HepG2 (cell line): Measurements from ENCODE around the gene MYO5A. TPM values are rescaled to one million over a fixed set of nuclear protein-coding genes. Genes with fewer than 3 reads are reported as not detected.

Experiments
- CENPX ChIP-seq: sonication (generic); formaldehyde crosslinking; IDR thresholded peaks from 2 replicates; pipeline ENCODE4 v1.9.0; 2021; ENCODE audit warnings: mild to moderate bottlenecking, missing genetic modification reagents, moderate library complexity
- FOSL2 ChIP-seq: sonication (generic); formaldehyde crosslinking; IDR thresholded peaks from 2 replicates; pipeline ENCODE4 v1.4.0; 2020; ENCODE audit warnings: missing genetic modification reagents
- FOXJ3 ChIP-seq: sonication (generic); formaldehyde crosslinking; IDR thresholded peaks from 2 replicates; pipeline ENCODE4 v1.4.0; 2020; ENCODE audit warnings: missing genetic modification reagents, mild to moderate bottlenecking, borderline replicate concordance
- JUN ChIP-seq: sonication (generic); formaldehyde crosslinking; IDR thresholded peaks from 2 replicates; pipeline ENCODE4 v1.4.0; 2020; ENCODE audit warnings: mild to moderate bottlenecking, missing genetic modification reagents
- KLF15 ChIP-seq: sonication (generic); formaldehyde crosslinking; IDR thresholded peaks from 2 replicates; pipeline ENCODE4 v1.8.1; 2023; ENCODE audit warnings: borderline replicate concordance, mild to moderate bottlenecking, inconsistent platforms, missing genetic modification reagents, mixed read lengths
- KMT2A ChIP-seq: sonication (generic); formaldehyde crosslinking; IDR thresholded peaks from 2 replicates; pipeline ENCODE4 v1.4.0; 2020; ENCODE audit warnings: missing genetic modification reagents
- MLLT10 ChIP-seq: sonication (generic); formaldehyde crosslinking; IDR thresholded peaks from 2 replicates; pipeline ENCODE4 v1.4.0; 2020; ENCODE audit warnings: missing genetic modification reagents
- NFKBIZ ChIP-seq: IDR thresholded peaks from 2 replicates; pipeline ENCODE4 v1.6.1; 2018; ENCODE audit warnings: missing genetic modification reagents, missing compliant biosample characterization
- SAFB2 ChIP-seq: sonication (generic); formaldehyde crosslinking; IDR thresholded peaks from 2 replicates; pipeline ENCODE4 v1.5.1; 2020; ENCODE audit warnings: missing genetic modification reagents, low read depth, mild to moderate bottlenecking, borderline replicate concordance
- SMAD9 ChIP-seq: sonication (generic); formaldehyde crosslinking; IDR thresholded peaks from 2 replicates; pipeline ENCODE4 v1.5.1; 2020; ENCODE audit warnings: mild to moderate bottlenecking, missing genetic modification reagents
- SNAPC2 ChIP-seq: sonication (generic); formaldehyde crosslinking; IDR thresholded peaks from 2 replicates; pipeline ENCODE4 v1.8.1; 2022; ENCODE audit warnings: mild to moderate bottlenecking, missing genetic modification reagents
- STAG1 ChIP-seq: sonication (generic); formaldehyde crosslinking; IDR thresholded peaks from 2 replicates; pipeline ENCODE4 v1.4.0; 2020; ENCODE audit warnings: missing genetic modification reagents
- TCF7 ChIP-seq: sonication (generic); IDR thresholded peaks from 2 replicates; pipeline ENCODE4 v1.6.1; 2016; ENCODE audit warnings: antibody characterized with exemption, low read depth
- ZBTB42 ChIP-seq: sonication (generic); formaldehyde crosslinking; IDR thresholded peaks from 2 replicates; pipeline ENCODE4 v1.5.0; 2020; ENCODE audit warnings: mild to moderate bottlenecking, missing genetic modification reagents
- ZNF432 ChIP-seq: sonication (generic); formaldehyde crosslinking; IDR thresholded peaks from 2 replicates; pipeline ENCODE4 v1.5.0; 2020; ENCODE audit warnings: missing genetic modification reagents, mild to moderate bottlenecking, borderline replicate concordance
- ZNF670 ChIP-seq: sonication (generic); formaldehyde crosslinking; IDR thresholded peaks from 2 replicates; pipeline ENCODE4 v1.8.0; 2022; ENCODE audit warnings: mild to moderate bottlenecking, missing genetic modification reagents, borderline replicate concordance
- polyA plus RNA-seq, 8 experiments: library from polyadenylated mRNA; depleted of rRNA in 3 of 8; stranded (reverse) in 7 of 8; unstranded in 1 of 8; fragments of >200 nt; fragmentation: Illumina TruSeq in 4 of 8; extraction: Trizol in 4 of 8; gene quantifications; 2 replicates each; pipeline versions ENCODE4 v1.2.1 to v1.2.3, GENCODE V29; 2011 to 2016; ENCODE audit warnings: low read depth in 4 of 8, missing spikeins in 1 of 8, mixed read lengths in 1 of 8; ENCODE audit not compliant: insufficient read depth in 1 of 8
- total RNA-seq, 5 experiments: library from RNA; depleted of rRNA; stranded (reverse); fragments of >200 nt; fragmentation: Illumina TruSeq; extraction: Trizol; gene quantifications; 2 replicates each; pipeline ENCODE4 v1.2.3, GENCODE V29; 2016; ENCODE audit warnings: low read depth in 1 of 5
- TF ChIP-seq, protein P1 (sequence below): sonication (generic); formaldehyde crosslinking; conservative IDR thresholded peaks from 2 replicates; pipeline ENCODE4 v1.4.0; 2020; ENCODE audit warnings: missing genetic modification reagents
- TF ChIP-seq, protein P2 (sequence below): sonication (generic); formaldehyde crosslinking; IDR thresholded peaks from 2 replicates; pipeline ENCODE4 v1.4.0; 2020; ENCODE audit warnings: missing genetic modification reagents
- TF ChIP-seq, protein P3 (sequence below): sonication (generic); formaldehyde crosslinking; IDR thresholded peaks from 2 replicates; pipeline ENCODE4 v1.4.0; 2020; ENCODE audit warnings: missing genetic modification reagents
- TF ChIP-seq, protein P4 (sequence below): sonication (generic); formaldehyde crosslinking; IDR thresholded peaks from 2 replicates; pipeline ENCODE4 v1.4.0; 2020; ENCODE audit warnings: missing genetic modification reagents
- TF ChIP-seq, protein P5 (sequence below): sonication (generic); formaldehyde crosslinking; IDR thresholded peaks from 2 replicates; pipeline ENCODE4 v1.4.0; 2020; ENCODE audit warnings: mild to moderate bottlenecking, missing genetic modification reagents
- TF ChIP-seq, protein P6 (sequence below): IDR thresholded peaks from 2 replicates; pipeline ENCODE4 v1.6.1; 2016; ENCODE audit warnings: mild to moderate bottlenecking, missing biosample characterization, missing genetic modification reagents

Gene MYO5A
- total and polyA plus RNA-seq, 2 of the 13 experiments (the other 11 are each of a cell fraction or from before 2014, with no cell fraction given) = 2.8 to 4.8 TPM

DNA sequence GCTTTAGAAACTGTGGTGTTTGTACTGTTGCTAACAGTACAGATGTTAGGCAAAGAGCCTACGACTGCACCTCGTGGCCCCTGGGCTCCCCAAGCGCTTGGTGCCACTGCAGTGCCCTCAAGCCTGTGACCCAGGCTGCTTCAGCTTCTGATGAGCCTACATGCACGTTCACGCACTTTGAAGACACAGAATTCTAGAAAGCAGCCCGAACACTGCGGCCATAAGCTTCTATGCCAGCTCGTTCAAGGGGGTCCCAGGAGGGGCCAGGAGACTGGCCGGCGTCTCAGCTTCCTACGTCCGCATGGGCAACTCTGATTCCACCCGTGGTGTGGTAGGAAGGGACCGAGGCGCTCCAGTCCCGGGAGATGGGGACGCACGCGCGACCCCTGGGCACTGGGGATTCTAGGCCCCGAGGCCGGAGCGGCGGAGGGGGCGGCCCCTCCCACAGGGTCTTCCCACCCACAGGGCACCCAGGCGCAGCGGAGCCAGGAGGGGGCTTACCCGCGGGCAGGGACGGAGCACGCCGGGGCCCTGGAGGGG is 233.7 kb downstream of the MYO5A start (continued):
- TF ChIP-seq CENPX (CRISPR knock-in tag) (no peak), TCF7 (no peak), SMAD9 (no peak), FOXJ3 (no peak), STAG1 (CRISPR knock-in tag) (no peak), MLLT10 (CRISPR knock-in tag) (no peak), ZNF670 (CRISPR knock-in tag) (no peak), JUN (CRISPR knock-in tag) (no peak), NFKBIZ (CRISPR knock-in tag) (no peak), KMT2A (CRISPR knock-in tag) (no peak), FOSL2 (CRISPR knock-in tag) (no peak), KLF15 (CRISPR knock-in tag) (no peak), ZNF432 (CRISPR knock-in tag) (no peak), ZBTB42 (CRISPR knock-in tag) (no peak), SNAPC2 (CRISPR knock-in tag) (no peak), SAFB2 (CRISPR knock-in tag) (no peak)
- TF ChIP-seq, protein P1, sequence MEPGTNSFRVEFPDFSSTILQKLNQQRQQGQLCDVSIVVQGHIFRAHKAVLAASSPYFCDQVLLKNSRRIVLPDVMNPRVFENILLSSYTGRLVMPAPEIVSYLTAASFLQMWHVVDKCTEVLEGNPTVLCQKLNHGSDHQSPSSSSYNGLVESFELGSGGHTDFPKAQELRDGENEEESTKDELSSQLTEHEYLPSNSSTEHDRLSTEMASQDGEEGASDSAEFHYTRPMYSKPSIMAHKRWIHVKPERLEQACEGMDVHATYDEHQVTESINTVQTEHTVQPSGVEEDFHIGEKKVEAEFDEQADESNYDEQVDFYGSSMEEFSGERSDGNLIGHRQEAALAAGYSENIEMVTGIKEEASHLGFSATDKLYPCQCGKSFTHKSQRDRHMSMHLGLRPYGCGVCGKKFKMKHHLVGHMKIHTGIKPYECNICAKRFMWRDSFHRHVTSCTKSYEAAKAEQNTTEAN (CRISPR knock-in tag) = no peak
- TF ChIP-seq, protein P2, sequence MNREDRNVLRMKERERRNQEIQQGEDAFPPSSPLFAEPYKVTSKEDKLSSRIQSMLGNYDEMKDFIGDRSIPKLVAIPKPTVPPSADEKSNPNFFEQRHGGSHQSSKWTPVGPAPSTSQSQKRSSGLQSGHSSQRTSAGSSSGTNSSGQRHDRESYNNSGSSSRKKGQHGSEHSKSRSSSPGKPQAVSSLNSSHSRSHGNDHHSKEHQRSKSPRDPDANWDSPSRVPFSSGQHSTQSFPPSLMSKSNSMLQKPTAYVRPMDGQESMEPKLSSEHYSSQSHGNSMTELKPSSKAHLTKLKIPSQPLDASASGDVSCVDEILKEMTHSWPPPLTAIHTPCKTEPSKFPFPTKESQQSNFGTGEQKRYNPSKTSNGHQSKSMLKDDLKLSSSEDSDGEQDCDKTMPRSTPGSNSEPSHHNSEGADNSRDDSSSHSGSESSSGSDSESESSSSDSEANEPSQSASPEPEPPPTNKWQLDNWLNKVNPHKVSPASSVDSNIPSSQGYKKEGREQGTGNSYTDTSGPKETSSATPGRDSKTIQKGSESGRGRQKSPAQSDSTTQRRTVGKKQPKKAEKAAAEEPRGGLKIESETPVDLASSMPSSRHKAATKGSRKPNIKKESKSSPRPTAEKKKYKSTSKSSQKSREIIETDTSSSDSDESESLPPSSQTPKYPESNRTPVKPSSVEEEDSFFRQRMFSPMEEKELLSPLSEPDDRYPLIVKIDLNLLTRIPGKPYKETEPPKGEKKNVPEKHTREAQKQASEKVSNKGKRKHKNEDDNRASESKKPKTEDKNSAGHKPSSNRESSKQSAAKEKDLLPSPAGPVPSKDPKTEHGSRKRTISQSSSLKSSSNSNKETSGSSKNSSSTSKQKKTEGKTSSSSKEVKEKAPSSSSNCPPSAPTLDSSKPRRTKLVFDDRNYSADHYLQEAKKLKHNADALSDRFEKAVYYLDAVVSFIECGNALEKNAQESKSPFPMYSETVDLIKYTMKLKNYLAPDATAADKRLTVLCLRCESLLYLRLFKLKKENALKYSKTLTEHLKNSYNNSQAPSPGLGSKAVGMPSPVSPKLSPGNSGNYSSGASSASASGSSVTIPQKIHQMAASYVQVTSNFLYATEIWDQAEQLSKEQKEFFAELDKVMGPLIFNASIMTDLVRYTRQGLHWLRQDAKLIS (CRISPR knock-in tag) = no peak
- TF ChIP-seq, protein P3, sequence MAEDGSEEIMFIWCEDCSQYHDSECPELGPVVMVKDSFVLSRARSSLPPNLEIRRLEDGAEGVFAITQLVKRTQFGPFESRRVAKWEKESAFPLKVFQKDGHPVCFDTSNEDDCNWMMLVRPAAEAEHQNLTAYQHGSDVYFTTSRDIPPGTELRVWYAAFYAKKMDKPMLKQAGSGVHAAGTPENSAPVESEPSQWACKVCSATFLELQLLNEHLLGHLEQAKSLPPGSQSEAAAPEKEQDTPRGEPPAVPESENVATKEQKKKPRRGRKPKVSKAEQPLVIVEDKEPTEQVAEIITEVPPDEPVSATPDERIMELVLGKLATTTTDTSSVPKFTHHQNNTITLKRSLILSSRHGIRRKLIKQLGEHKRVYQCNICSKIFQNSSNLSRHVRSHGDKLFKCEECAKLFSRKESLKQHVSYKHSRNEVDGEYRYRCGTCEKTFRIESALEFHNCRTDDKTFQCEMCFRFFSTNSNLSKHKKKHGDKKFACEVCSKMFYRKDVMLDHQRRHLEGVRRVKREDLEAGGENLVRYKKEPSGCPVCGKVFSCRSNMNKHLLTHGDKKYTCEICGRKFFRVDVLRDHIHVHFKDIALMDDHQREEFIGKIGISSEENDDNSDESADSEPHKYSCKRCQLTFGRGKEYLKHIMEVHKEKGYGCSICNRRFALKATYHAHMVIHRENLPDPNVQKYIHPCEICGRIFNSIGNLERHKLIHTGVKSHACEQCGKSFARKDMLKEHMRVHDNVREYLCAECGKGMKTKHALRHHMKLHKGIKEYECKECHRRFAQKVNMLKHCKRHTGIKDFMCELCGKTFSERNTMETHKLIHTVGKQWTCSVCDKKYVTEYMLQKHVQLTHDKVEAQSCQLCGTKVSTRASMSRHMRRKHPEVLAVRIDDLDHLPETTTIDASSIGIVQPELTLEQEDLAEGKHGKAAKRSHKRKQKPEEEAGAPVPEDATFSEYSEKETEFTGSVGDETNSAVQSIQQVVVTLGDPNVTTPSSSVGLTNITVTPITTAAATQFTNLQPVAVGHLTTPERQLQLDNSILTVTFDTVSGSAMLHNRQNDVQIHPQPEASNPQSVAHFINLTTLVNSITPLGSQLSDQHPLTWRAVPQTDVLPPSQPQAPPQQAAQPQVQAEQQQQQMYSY (CRISPR knock-in tag) = no peak
- TF ChIP-seq, protein P4, sequence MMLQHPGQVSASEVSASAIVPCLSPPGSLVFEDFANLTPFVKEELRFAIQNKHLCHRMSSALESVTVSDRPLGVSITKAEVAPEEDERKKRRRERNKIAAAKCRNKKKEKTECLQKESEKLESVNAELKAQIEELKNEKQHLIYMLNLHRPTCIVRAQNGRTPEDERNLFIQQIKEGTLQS (CRISPR knock-in tag) = no peak
- TF ChIP-seq, protein P5, sequence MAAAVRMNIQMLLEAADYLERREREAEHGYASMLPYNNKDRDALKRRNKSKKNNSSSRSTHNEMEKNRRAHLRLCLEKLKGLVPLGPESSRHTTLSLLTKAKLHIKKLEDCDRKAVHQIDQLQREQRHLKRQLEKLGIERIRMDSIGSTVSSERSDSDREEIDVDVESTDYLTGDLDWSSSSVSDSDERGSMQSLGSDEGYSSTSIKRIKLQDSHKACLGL (CRISPR knock-in tag) = peak; percentile 7; the same call in 1 of the 2 replicates
- TF ChIP-seq, protein P6, sequence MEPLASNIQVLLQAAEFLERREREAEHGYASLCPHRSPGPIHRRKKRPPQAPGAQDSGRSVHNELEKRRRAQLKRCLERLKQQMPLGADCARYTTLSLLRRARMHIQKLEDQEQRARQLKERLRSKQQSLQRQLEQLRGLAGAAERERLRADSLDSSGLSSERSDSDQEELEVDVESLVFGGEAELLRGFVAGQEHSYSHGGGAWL (CRISPR knock-in tag) = no peak
